Immature natural killer cell (primary cell): ENCODE results near the gene PCSK2. TPM values are rescaled to one million over a fixed set of nuclear protein-coding genes. Genes with fewer than 3 reads are reported as not detected.

Experiments used
- DNase-seq, 3 donors: peaks; one replicate each; pipeline ENCODE4 v3.0.0; 2022; ENCODE audit warnings: mixed read lengths in 1 of 3
- H3K27ac Mint-ChIP-seq, 6 donors: one replicate each; pipeline ENCODE4 v1.8.0; 2020; ENCODE audit warnings: mixed read lengths in 6 of 6, mild to moderate bottlenecking in 5 of 6, inconsistent platforms in 4 of 6, moderate library complexity in 3 of 6
- H3K27me3 Mint-ChIP-seq, 3 donors: one replicate each; pipeline ENCODE4 v1.8.0; 2020 to 2021; ENCODE audit warnings: low read depth in 3 of 3, mild to moderate bottlenecking in 3 of 3, mixed read lengths in 3 of 3, moderate library complexity in 3 of 3, inconsistent platforms in 1 of 3
- H3K36me3 Mint-ChIP-seq, 3 donors: one replicate each; pipeline ENCODE4 v1.8.0; 2020; ENCODE audit warnings: mixed read lengths in 3 of 3, inconsistent platforms in 2 of 3, mild to moderate bottlenecking in 2 of 3
- H3K4me1 Mint-ChIP-seq, 2 donors: one replicate each; pipeline ENCODE4 v1.8.0; 2020; ENCODE audit warnings: inconsistent platforms in 2 of 2, mild to moderate bottlenecking in 2 of 2, mixed read lengths in 2 of 2, moderate library complexity in 1 of 2
- H3K4me3 Mint-ChIP-seq, 5 donors: one replicate each; pipeline ENCODE4 v1.8.0; 2020; ENCODE audit warnings: mild to moderate bottlenecking in 5 of 5, mixed read lengths in 5 of 5, inconsistent platforms in 3 of 5, moderate library complexity in 3 of 5
- H3K9me3 Mint-ChIP-seq, 6 donors: one replicate each; pipeline ENCODE4 v1.8.0; 2020; ENCODE audit warnings: mild to moderate bottlenecking in 6 of 6, mixed read lengths in 6 of 6, inconsistent platforms in 4 of 6, moderate library complexity in 3 of 6
- polyA plus RNA-seq, 3 donors: library from polyadenylated mRNA; unstranded; fragments of 300-500 nt; fragmentation: Illumina TruSeq; gene quantifications; one replicate each; pipeline ENCODE4 v1.2.3, GENCODE V29; 2021

Gene PCSK2
- polyA plus RNA-seq, 3 donors from 2014 or later: not detected

- peaks cover 0 to 6% (median 3%) of the 10 kb centered on the region in 3 donors for H3K27me3 Mint-ChIP-seq
- H3K4me3 Mint-ChIP-seq: peak overlapping the region; percentile 71 to 85 (median 78)
- peaks cover 0 to 3% (median 0%) of the 10 kb centered on the region in 3 donors for H3K36me3 Mint-ChIP-seq
- no peaks in the 10 kb centered on the region for H3K9me3 Mint-ChIP-seq
- peak; percentile 64 to 72 (median 68) for DNase-seq
- peak overlapping the region in 4 of 6 donors; percentile 19 to 61 (median 55) for H3K27ac Mint-ChIP-seq
- peaks cover 47 to 60% of the 10 kb centered on the region in 2 donors for H3K4me1 Mint-ChIP-seq
Measured at GRCh38 chr20:17511401-17511800, 284.6 kb downstream of the PCSK2 start.

DNA sequence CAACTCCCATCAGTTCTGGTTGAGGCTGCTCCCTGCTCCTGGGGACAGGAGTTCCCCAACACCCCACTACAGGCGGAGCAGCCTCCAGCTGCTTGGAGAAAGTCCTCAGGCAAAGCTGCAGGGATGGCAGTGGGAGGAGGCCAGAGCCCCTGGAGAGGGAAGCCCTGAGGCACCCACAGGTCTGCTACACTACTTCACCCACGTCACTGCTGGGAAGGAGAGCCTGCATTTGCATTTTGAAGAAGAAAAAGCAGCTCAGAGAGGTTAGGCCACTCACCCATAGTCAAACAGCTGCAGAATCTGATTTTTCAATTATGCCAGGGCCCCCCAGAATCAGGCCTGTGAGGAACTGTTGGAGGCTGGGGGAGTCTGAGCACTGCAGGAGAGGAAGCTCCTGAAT, 287.1 kb downstream of the PCSK2 start:
- no peak overlapping the region for H3K27ac Mint-ChIP-seq
- peaks cover 0 to 9% (median 0%) of the 10 kb centered on the region in 3 donors for H3K36me3 Mint-ChIP-seq
- no peak overlapping the region for H3K4me3 Mint-ChIP-seq

DNA sequence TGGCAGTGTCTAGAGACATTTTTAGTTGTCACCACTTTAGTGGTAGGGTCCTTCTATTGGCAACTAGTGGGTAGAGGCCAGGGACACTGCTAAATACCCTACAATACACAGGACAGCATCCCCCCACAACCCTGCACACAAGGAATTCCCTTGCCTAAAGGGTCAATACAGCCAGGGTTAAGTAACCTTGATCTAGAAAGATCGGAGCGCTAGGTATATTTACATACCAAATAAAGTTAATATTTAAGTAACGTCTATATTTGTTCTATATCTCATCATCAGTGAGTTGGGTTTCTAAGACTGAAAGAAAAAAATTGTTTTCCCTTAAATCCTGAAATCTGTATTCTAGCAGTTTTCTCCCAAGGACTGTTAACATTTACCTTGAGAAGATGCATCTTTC, 288.2 kb downstream of the PCSK2 start:
- Mint-ChIP-seq H3K4me1 (peaks cover 28 to 36% of the 10 kb centered on the region in 2 donors), H3K27ac (no peak overlapping the region), H3K27me3 (peaks cover 0 to 4% (median 0%) of the 10 kb centered on the region in 3 donors), H3K4me3 (no peak overlapping the region), H3K9me3 (no peaks in the 10 kb centered on the region), H3K36me3 (peaks cover 0 to 9% (median 0%) of the 10 kb centered on the region in 3 donors)
- DNase-seq: no peak

More for the DNA sequence above, 287.1 kb downstream of the PCSK2 start:
- DNase-seq: no peak
- Mint-ChIP-seq H3K27me3 (peaks cover 0 to 4% (median 0%) of the 10 kb centered on the region in 3 donors), H3K4me1 (peaks cover 29 to 40% of the 10 kb centered on the region in 2 donors), H3K9me3 (no peaks in the 10 kb centered on the region)

GRCh38 chr20:17518339-17519052, 291.7 kb downstream of the PCSK2 start:
- Mint-ChIP-seq H3K27me3 (peaks cover 0 to 1% (median 0%) of the 10 kb centered on the region in 3 donors), H3K36me3 (peaks cover 0 to 19% (median 0%) of the 10 kb centered on the region in 3 donors)

GRCh38 chr20:17519606-17520285, 292.9 kb downstream of the PCSK2 start:
- DNase-seq: no peak
- Mint-ChIP-seq H3K4me1 (no peaks in the 10 kb centered on the region), H3K9me3 (no peaks in the 10 kb centered on the region), H3K27me3 (no peaks in the 10 kb centered on the region), H3K4me3 (no peak overlapping the region), H3K27ac (peak overlapping the region in 1 of 6 donors; percentile 16), H3K36me3 (peaks cover 0 to 19% (median 0%) of the 10 kb centered on the region in 3 donors)

More at GRCh38 chr20:17518339-17519052, 291.7 kb downstream of the PCSK2 start:
- H3K4me1 Mint-ChIP-seq: peaks cover 0 to 2% of the 10 kb centered on the region in 2 donors
- DNase-seq: no peak
- H3K9me3 Mint-ChIP-seq: no peaks in the 10 kb centered on the region
- no peak overlapping the region for H3K4me3 Mint-ChIP-seq
- no peak overlapping the region for H3K27ac Mint-ChIP-seq

DNA sequence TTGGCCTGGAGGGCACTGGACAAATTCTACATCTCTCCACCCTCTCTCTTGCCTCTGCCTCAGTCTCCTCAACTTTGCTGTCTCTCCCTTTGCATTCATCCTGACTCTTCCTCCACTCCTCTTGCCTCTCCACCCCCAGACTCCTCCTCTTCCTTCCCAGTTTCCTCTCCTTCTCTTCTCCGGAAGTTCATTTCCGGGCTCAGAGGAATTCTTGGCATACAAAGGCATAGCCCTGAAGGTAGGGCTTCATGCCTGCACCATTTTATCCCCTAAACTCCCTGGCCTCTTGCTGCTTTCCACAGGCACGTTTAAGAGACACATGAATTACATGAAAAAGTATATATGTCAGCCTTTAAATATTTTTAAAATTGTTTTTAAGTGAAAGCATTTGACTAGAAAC, 293.7 kb downstream of the PCSK2 start:
- Mint-ChIP-seq H3K4me1 (no peaks in the 10 kb centered on the region), H3K27me3 (no peaks in the 10 kb centered on the region), H3K27ac (peak overlapping the region in 2 of 6 donors; percentile 53 to 60), H3K9me3 (no peaks in the 10 kb centered on the region), H3K4me3 (no peak overlapping the region), H3K36me3 (peaks cover 0 to 19% (median 0%) of the 10 kb centered on the region in 3 donors)
- no peak for DNase-seq

DNA sequence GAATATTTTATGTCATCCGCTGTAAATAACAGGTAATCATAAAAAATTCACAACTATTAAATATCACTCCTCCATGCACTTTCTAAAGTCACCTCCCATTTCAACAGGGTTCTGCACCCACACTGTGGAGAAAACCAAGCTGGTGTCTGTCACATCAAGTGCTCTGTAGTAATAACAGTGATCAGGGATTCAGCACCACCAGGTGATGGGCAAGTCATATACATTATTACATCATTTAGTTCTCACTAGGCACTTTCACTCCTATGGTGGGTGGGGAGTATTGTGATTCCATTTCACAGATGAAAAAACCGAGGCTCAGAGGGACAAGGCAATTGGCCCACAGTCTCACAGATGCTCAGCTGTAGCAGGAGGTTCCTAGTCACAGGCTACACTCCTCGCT, 295.7 kb downstream of the PCSK2 start:
- Mint-ChIP-seq H3K27me3 (no peaks in the 10 kb centered on the region), H3K4me1 (no peaks in the 10 kb centered on the region), H3K9me3 (no peaks in the 10 kb centered on the region), H3K4me3 (no peak overlapping the region), H3K27ac (peak overlapping the region in 3 of 6 donors; percentile 10 to 46 (median 24)), H3K36me3 (peaks cover 0 to 10% (median 0%) of the 10 kb centered on the region in 3 donors)
- DNase-seq: no peak

- no peak overlapping the region for H3K27ac Mint-ChIP-seq
Measured at GRCh38 chr20:17523326-17523725, 296.5 kb downstream of the PCSK2 start.

GRCh38 chr20:17524560-17524959, 297.7 kb downstream of the PCSK2 start:
- Mint-ChIP-seq H3K4me3 (no peak overlapping the region), H3K27ac (no peak overlapping the region), H3K36me3 (peaks cover 0 to 10% (median 0%) of the 10 kb centered on the region in 3 donors), H3K9me3 (no peaks in the 10 kb centered on the region), H3K4me1 (peaks cover 3 to 4% of the 10 kb centered on the region in 2 donors), H3K27me3 (no peaks in the 10 kb centered on the region)
- DNase-seq: no peak

More at GRCh38 chr20:17523326-17523725, 296.5 kb downstream of the PCSK2 start:
- Mint-ChIP-seq H3K36me3 (peaks cover 0 to 10% (median 0%) of the 10 kb centered on the region in 3 donors), H3K4me1 (no peaks in the 10 kb centered on the region), H3K4me3 (no peak overlapping the region), H3K27me3 (no peaks in the 10 kb centered on the region), H3K9me3 (no peaks in the 10 kb centered on the region)
- no peak for DNase-seq

- Mint-ChIP-seq H3K27ac (no peak overlapping the region), H3K4me3 (no peak overlapping the region), H3K4me1 (peaks cover 9 to 10% of the 10 kb centered on the region in 2 donors), H3K9me3 (no peaks in the 10 kb centered on the region), H3K27me3 (no peaks in the 10 kb centered on the region), H3K36me3 (peaks cover 0 to 10% (median 0%) of the 10 kb centered on the region in 3 donors)
- DNase-seq: no peak
Measured at GRCh38 chr20:17525132-17525531, 298.3 kb downstream of the PCSK2 start.

DNA sequence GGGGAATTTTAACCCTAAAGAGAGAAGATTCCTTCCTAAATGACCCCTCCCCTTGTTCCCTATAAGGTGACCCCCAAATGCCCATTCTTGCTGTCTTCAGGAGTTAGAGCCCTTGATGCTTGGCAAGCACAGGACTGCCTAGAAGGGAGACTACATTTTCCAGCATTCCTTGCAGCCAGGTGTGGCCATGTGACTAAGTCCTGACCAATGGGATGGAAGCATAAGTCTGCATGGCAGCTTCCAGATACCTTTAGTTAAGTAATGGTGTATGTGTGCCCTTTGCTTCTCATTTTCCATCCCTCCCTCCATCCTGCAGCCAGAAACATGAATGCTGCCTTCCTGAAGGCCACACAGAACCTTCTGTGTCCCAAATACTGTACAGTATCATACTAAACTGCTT, 298.8 kb downstream of the PCSK2 start:
- Mint-ChIP-seq H3K27ac (no peak overlapping the region), H3K27me3 (no peaks in the 10 kb centered on the region), H3K4me1 (peaks cover 14 to 15% of the 10 kb centered on the region in 2 donors), H3K9me3 (no peaks in the 10 kb centered on the region), H3K36me3 (peaks cover 0 to 8% (median 0%) of the 10 kb centered on the region in 3 donors), H3K4me3 (no peak overlapping the region)
- DNase-seq: no peak

DNA sequence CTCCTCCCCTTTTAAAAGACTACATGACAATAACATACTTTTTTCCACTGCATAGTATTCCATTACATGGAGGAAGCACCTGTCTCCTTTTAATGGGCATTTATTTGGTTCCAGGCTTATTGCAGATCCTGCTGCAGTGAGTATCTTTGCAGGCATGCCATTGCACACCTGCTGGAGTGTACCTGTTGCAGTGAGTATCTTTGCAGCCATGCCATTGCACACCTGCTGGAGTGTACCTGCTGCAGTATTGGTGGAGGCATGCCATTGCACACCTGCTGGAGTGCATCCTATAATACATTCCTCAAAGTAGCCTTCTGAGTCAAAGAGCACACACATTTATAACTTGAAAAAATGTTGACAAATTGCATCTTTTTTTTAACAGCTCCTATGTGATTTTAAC, 302.7 kb downstream of the PCSK2 start:
- H3K9me3 Mint-ChIP-seq: no peaks in the 10 kb centered on the region
- H3K27ac Mint-ChIP-seq: peak overlapping the region in 3 of 6 donors; percentile 63 to 91 (median 78)

DNA sequence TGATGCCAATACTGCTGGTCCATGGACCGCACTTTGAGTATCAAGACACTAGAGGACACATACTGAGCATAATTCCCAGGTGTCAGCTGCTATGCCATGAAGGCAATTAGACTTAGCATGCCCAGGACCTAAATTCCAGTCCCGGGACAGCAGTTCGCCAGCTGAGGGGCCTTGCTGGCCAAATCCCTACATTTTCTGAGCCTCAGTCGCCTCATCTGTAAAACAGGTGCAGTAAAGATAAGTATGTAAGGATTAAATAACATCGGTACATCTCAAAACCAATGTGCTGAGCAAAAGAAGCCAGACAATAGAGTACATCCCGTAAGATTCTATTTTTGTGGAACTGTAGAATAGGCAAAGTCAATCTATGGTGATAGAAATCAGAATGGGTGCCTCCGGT, 303.3 kb downstream of the PCSK2 start:
- H3K4me3 Mint-ChIP-seq: peak overlapping the region; percentile 78 to 92 (median 81)

More for the DNA sequence above, 302.7 kb downstream of the PCSK2 start:
- Mint-ChIP-seq H3K4me3 (peak overlapping the region; percentile 26 to 92 (median 79)), H3K36me3 (no peaks in the 10 kb centered on the region), H3K4me1 (peaks cover 34 to 39% of the 10 kb centered on the region in 2 donors), H3K27me3 (peaks cover 2 to 4% (median 4%) of the 10 kb centered on the region in 3 donors)
- no peak for DNase-seq

More for the DNA sequence above, 303.3 kb downstream of the PCSK2 start:
- H3K27me3 Mint-ChIP-seq: peaks cover 2 to 5% (median 4%) of the 10 kb centered on the region in 3 donors
- H3K27ac Mint-ChIP-seq: peak overlapping the region; percentile 7 to 91 (median 70)
- peaks cover 34 to 40% of the 10 kb centered on the region in 2 donors for H3K4me1 Mint-ChIP-seq
- no peaks in the 10 kb centered on the region for H3K9me3 Mint-ChIP-seq
- DNase-seq: no peak
- H3K36me3 Mint-ChIP-seq: no peaks in the 10 kb centered on the region
